ENCODE measurements around the gene FZD10. TPM values are rescaled to one million over a fixed set of nuclear protein-coding genes. Genes with fewer than 3 reads are reported as not detected.

The FZD10 gene
- total RNA-seq, 2 donors from 2014 or later = 0.14 to 0.40 TPM

DNA sequence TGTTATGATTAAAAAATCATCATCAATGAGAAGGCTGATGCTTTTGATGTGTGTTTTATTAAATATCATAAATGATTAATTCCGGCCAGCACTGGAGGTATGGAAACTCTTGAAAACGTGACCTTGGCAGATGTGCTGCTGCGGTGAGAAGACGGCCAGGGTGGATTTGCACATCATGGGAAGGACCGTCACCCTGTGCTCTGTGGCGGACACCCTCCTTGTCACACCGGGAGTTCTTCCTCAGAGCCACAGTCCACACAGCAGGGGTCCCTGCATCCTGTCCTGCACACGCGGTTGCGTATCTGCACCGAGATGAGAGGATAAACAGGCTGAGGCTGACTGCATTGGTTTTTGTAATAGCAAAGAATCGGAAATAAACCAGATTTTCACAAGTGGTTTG lies 33.5 kb downstream of the FZD10 start:
- ATAC-seq (no peak), DNase-seq (no peak)
- intact Hi-C loops (cut with DNase I, micrococcal nuclease) = no loop called here

DNA sequence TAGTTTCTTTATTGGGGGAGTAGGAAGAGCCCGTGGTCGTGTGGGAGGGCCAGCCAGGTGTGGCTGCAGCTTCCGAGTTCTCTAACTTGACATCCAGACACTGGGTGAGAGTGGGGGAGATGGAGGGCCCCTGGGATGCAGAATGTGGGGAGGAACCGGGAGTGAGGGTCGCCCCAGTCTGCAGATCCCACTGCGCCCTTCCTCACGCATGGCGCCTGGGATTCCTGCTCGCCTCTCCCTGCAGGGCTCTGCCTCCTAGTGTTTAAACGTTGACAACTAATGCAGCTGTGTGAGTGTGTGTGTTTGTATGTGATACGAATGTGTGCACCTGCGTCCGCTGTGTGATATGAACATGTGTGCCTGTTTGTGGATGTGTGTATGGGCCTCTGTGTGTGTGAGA lies 34.6 kb downstream of the FZD10 start:
- no peak for ATAC-seq
- intact Hi-C loops (cut with DNase I, micrococcal nuclease) = no loop called here
- DNase-seq = no peak

- ATAC-seq = no peak
- DNase-seq = no peak
- intact Hi-C loops (cut with DNase I, micrococcal nuclease) = no loop called here
Observed at GRCh38 chr12:130198026-130198662, 35.9 kb downstream of the FZD10 start.

DNA sequence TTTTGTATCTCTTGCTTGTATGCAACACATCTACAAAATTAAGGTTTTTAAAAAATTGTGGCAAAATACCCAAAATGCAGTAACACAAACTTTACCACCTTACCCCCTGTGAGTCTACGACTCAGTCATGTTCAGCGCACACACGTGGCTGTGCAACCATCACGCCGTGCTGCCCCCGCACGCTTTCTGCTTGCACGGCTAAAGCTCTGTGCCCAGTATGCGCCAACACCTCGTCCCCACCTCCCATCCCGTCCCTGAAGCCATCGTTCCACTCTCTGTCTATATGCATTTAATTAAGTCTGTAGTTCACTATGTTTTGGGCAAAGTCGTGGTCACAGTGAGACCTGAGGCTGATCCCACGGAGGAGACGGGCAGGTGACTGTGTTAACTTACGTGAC lies 36.4 kb downstream of the FZD10 start:
- ATAC-seq (no peak), DNase-seq (no peak)
- intact Hi-C loops (cut with DNase I, micrococcal nuclease) = no loop called here

DNA sequence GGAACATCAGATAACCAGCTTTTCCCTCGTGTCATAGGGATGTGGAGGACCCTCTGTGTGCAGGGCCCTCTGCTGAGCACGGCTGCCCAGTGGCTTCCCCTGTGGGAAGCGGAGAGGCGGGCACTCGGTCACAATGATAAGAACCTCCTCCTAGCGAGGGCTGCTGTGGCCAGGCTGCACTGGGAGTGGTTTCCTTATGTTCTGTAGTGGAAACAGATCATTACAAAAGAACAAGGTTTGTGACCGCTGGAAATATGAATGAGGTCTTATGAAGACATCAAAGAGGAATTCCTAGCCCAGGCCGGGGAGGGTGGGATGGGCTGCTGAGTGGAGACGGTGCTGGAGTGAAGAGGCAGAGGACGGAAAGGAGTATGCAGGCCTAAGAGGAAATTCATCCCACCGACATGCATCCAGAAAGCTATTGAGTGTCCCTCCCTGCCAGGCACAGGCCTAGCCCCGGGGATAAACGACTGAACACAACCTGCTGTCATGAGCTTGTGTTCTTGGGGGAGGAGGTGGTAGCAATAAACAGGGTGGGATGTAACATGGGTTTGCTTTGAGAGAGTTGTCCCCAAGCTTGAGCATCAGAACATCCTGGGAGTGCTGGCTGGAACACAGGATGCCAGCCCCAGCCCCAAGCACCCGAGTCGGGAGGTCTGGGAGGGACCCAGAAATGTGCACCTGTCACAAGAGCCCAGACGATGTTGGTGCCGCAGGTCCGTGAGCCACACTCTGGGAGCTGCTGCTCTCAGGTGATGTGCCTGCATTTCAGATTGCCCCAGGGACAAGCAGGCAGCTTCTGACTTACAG lies 37.5 kb downstream of the FZD10 start:
- no peak for ATAC-seq
- intact Hi-C loops (cut with DNase I, micrococcal nuclease) = no loop called here
- no peak for DNase-seq

DNA sequence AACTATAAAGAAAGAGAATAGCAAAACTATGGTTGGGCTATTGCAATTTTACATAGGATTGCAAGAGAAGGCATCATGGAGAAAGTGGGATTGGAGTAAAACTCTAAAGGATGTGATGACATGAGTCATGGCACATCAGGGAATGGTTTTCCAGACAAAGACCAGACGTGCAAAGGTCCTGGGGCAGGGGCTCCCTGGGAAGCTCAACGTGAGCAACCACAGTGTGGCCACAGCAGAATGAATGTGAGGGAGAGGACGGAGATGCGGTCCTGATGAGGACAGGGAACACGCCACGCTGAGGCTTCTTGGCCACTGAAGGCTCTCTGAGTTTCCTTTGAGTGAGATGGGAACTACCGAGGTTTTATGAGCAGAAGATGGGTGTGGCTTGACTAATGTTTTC lies 38.2 kb downstream of the FZD10 start:
- intact Hi-C loops (cut with DNase I, micrococcal nuclease) = no loop called here
- ATAC-seq (no peak), DNase-seq (no peak)

GRCh38 chr12:130201037-130201436 lies 38.8 kb downstream of the FZD10 start:
- intact Hi-C loops (cut with DNase I, micrococcal nuclease) = no loop called here
- ATAC-seq = no peak
- DNase-seq = no peak

GRCh38 chr12:130202201-130202600 lies 39.9 kb downstream of the FZD10 start:
- ATAC-seq = no peak
- no peak for DNase-seq
- intact Hi-C loops (cut with DNase I, micrococcal nuclease) = no loop called here

DNA sequence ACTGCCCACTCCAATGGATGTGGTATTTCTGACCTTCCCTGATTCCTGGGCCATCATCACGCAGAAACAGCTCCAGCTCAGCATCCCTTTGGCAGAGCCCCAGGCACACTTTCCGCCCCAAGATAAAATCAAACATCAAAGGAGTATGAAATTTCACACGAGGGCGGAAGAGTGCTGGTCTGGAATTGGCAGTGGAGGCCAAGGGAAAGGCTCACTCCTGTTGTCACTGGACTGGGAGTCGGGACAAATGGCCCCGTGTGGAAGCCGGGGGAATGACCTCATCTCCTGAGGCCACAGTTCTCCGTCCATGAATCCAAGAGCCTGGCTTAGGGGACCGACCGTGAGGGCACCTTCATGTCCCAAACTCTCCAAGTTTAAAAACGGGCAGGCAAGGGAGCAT lies 40.9 kb downstream of the FZD10 start:
- ATAC-seq (no peak), DNase-seq (no peak)
- intact Hi-C loops (cut with DNase I, micrococcal nuclease) = no loop called here

GRCh38 chr12:130204541-130204953 lies 42.3 kb downstream of the FZD10 start:
- DNase-seq = no peak
- no peak for ATAC-seq
- intact Hi-C loops (cut with DNase I, micrococcal nuclease) = no loop called here

DNA sequence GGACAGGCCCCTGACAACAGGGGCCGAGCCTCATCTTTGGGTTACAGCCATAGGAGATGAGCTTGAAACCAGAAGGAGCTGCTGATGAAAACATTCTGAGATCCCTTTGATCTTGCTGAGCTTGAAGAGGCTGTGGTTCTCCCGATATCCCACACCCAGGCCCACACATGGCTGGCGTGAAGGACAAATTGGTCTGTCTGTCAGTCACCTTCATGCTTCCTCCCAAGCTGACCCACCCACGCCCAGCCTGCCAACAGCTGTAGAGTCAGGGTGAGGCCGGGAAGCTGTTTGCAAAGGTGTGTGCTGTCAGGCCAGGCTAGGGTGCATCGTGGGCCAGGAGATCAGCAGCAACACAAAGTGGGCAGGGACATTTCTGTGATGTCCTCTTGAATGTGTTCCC lies 43.2 kb downstream of the FZD10 start:
- ATAC-seq (no peak), DNase-seq (no peak)
- intact Hi-C loops (cut with DNase I, micrococcal nuclease) = no loop called here

GRCh38 chr12:130212384-130212989 lies 50.2 kb downstream of the FZD10 start:
- ATAC-seq (no peak), DNase-seq (no peak)
- intact Hi-C loops (cut with DNase I, micrococcal nuclease) = no loop called here

- intact Hi-C loops (cut with DNase I, micrococcal nuclease) = no loop called here
- ATAC-seq (no peak), DNase-seq (no peak)
Observed at GRCh38 chr12:130213249-130213648, 51.0 kb downstream of the FZD10 start.

- ATAC-seq = no peak
- intact Hi-C loops (cut with DNase I, micrococcal nuclease) = no loop called here
Observed at GRCh38 chr12:130214686-130215395, 52.6 kb downstream of the FZD10 start.

More at GRCh38 chr12:130214686-130215395, 52.6 kb downstream of the FZD10 start:
- DNase-seq = no peak

Other genes with a start within 250 kb of the FZD10 start
- under 1 TPM in 1 of 2 donors, not detected in 1; 0.31 TPM for gene PIWIL1, start 175.4 kb downstream of the FZD10 start, total RNA-seq